Measurements from ENCODE around the gene UGT1A8. TPM values are rescaled to one million over a fixed set of nuclear protein-coding genes. Genes with fewer than 3 reads are reported as not detected.

Gene UGT1A8
- polyA plus RNA-seq, 1 of the 3 experiments (the other 2 are of a cell fraction), result not detected

DNA sequence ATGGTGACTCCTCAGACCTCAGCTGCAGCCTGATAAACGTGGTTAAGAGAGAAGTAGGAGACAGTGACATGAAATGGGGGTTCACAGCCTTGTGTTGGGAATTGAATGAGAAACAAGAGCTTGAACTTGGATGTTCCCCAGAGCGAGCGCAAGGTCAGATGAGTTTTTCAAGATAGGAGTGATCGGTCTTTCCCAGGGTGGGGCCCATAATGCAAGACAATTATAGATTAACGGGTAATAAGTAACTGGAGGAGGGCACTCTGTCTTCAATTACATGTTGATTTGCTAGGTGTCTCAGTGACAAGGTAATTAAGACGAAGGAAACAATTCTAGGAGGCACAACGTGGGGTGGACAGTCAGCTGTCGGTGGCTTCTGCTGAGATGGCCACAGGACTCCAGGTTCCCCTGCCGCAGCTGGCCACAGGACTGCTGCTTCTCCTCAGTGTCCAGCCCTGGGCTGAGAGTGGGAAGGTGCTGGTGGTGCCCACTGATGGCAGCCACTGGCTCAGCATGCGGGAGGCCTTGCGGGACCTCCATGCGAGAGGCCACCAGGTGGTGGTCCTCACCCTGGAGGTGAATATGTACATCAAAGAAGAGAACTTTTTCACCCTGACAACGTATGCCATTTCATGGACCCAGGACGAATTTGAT is 95.3 kb downstream of the UGT1A8 start, which contains the start of gene UGT1A5:
UGT1A5 (plus strand) TSS at position 297 of the 651 bp plus-strand sequence; CDS start at position 382, 85 bp downstream.
- no peak within 1 kb of the TSS for H3K27ac ChIP-seq (ENCODE audit: low read depth in 2 of 2, low read length in 1 of 2)
- 59% methylated on average over 9 of the region's 14 CpGs for WGBS (ENCODE audit: low lambda C conversion rate)
- H3K36me3 ChIP-seq (replicated peaks in 1 of 2; ENCODE audit: control insufficient read depth in 1 of 2, insufficient read depth in 2 of 2, low read length in 1 of 2), result no peaks in the 10 kb centered on the region
- H4K20me1 ChIP-seq (ENCODE audit: insufficient read depth), result no peaks in the 10 kb centered on the region
- DNase-seq, result no peak
- CTCF ChIA-PET, result interaction anchor here (0.9 to 2.4 kb wide), 5 partner anchors 15 to 268 kb away, joined by 3 to 12 read pairs (median 4); partner anchors contain the start of gene USP40
- no peaks in the 10 kb centered on the region for H3K79me2 ChIP-seq (ENCODE audit: insufficient read depth)
- no peaks in the 10 kb centered on the region for H3K9me2 ChIP-seq
- peaks cover 0 to 3% of the 10 kb centered on the region in 2 experiments; a peak in 2 of 4 replicates for H3K4me1 ChIP-seq (ENCODE audit: control insufficient read depth in 1 of 2, insufficient read depth in 2 of 2, low read depth in 1 of 2, low read length in 1 of 2)
- H3K9ac ChIP-seq, result no peak within 1 kb of the TSS
- no peaks in the 10 kb centered on the region; the same call in 1 of the 2 replicates for H3K27me3 ChIP-seq (ENCODE audit: insufficient read depth)
- H3F3A ChIP-seq (replicated peaks; ENCODE audit: insufficient read depth), result peaks cover 2% of the 10 kb centered on the region
- POLR2A ChIA-PET, result no interaction called here
- H2AFZ ChIP-seq (ENCODE audit: low read depth), result no peak within 1 kb of the TSS
- no peak within 1 kb of the TSS for H3K4me3 ChIP-seq (ENCODE audit: low read depth in 2 of 2, low read length in 1 of 2)
- TF ChIP-seq IRF3 (IDR thresholded peaks at IDR 0.05; ENCODE audit: low read depth, low read length) (no peak), RFX5 (IDR thresholded peaks at IDR 0.05; ENCODE audit: low read length) (no peak), RXRA (IDR thresholded peaks at IDR 0.05; ENCODE audit: borderline replicate concordance, low read depth) (no peak)
- no peaks in the 10 kb centered on the region for H3K9me3 ChIP-seq
- no peak within 1 kb of the TSS for H3K4me2 ChIP-seq

- Histone ChIP-seq H3K9ac (no peak overlapping the region), H3K4me1 (ENCODE audit: control insufficient read depth in 1 of 2, insufficient read depth in 2 of 2, low read depth in 1 of 2, low read length in 1 of 2) (no peaks in the 10 kb centered on the region; a peak in 2 of 4 replicates), H3K36me3 (replicated peaks in 1 of 2; ENCODE audit: control insufficient read depth in 1 of 2, insufficient read depth in 2 of 2, low read length in 1 of 2) (no peaks in the 10 kb centered on the region), H3K27ac (ENCODE audit: low read depth in 2 of 2, low read length in 1 of 2) (no peak overlapping the region), H3K4me2 (no peak overlapping the region), H3K9me2 (no peaks in the 10 kb centered on the region), H2AFZ (ENCODE audit: low read depth) (no peak overlapping the region), H3K9me3 (no peaks in the 10 kb centered on the region), H4K20me1 (ENCODE audit: insufficient read depth) (no peaks in the 10 kb centered on the region), H3K79me2 (ENCODE audit: insufficient read depth) (no peaks in the 10 kb centered on the region), H3K4me3 (ENCODE audit: low read depth in 2 of 2, low read length in 1 of 2) (no peak overlapping the region), H3F3A (replicated peaks; ENCODE audit: insufficient read depth) (peaks cover 2% of the 10 kb centered on the region), H3K27me3 (ENCODE audit: insufficient read depth) (no peaks in the 10 kb centered on the region; the same call in 1 of the 2 replicates)
- DNase-seq, result no peak
- 76% methylated on average over 7 of the region's 7 CpGs for WGBS (ENCODE audit: low lambda C conversion rate)
- ChIA-PET CTCF (no interaction called here), POLR2A (no interaction called here)
- TF ChIP-seq FOSL2 (IDR thresholded peaks at IDR 0.05; ENCODE audit: borderline replicate concordance, low read depth) (no peak), ELF1 (IDR thresholded peaks at IDR 0.05) (no peak), MXI1 (IDR thresholded peaks at IDR 0.05; ENCODE audit: low read depth, low read length) (no peak), MEF2A (IDR thresholded peaks at IDR 0.05; ENCODE audit: borderline replicate concordance, low read depth) (no peak), TEAD4 (IDR thresholded peaks at IDR 0.05; ENCODE audit: borderline replicate concordance, insufficient read depth) (no peak), EP300 (IDR thresholded peaks at IDR 0.05; ENCODE audit: borderline replicate concordance in 1 of 2, low read depth in 1 of 2, low read length in 1 of 2) (no peak), POLR2AphosphoS5 (IDR thresholded peaks at IDR 0.05; ENCODE audit: low read depth, low read length) (no peak), TCF12 (IDR thresholded peaks at IDR 0.05) (no peak), RFX5 (IDR thresholded peaks at IDR 0.05; ENCODE audit: low read length) (no peak), FOXJ3 (CRISPR knock-in tag; IDR thresholded peaks at IDR 0.05) (no peak), TAF1 (IDR thresholded peaks at IDR 0.05; ENCODE audit: borderline replicate concordance, low read depth, low read length) (no peak)
- TF ChIP-seq, protein P1, sequence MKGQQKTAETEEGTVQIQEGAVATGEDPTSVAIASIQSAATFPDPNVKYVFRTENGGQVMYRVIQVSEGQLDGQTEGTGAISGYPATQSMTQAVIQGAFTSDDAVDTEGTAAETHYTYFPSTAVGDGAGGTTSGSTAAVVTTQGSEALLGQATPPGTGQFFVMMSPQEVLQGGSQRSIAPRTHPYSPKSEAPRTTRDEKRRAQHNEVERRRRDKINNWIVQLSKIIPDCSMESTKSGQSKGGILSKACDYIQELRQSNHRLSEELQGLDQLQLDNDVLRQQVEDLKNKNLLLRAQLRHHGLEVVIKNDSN (IDR thresholded peaks at IDR 0.05; ENCODE audit: borderline replicate concordance, low read depth), result no peak
- TF ChIP-seq, protein P2, sequence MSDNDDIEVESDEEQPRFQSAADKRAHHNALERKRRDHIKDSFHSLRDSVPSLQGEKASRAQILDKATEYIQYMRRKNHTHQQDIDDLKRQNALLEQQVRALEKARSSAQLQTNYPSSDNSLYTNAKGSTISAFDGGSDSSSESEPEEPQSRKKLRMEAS (IDR thresholded peaks at IDR 0.05; ENCODE audit: low read depth), result no peak
Measured at GRCh38 chr2:233713262-233713615, 95.8 kb downstream of the UGT1A8 start.

Measured in SK-N-SH (cell line).